Stimulated activated CD8-positive, alpha-beta memory T cell treated with anti-CD3 and anti-CD28 coated beads, Interleukin-7, amount 100 ng/mL, for 1 hour (primary cell): ENCODE results near the gene LSM7.

ENCODE experiments used
- DNase-seq, 2 donors: peaks; one replicate each; pipeline ENCODE4 v3.0.0-alpha.2; 2020; ENCODE audit warnings: low read depth in 2 of 2

Gene LSM7

DNA sequence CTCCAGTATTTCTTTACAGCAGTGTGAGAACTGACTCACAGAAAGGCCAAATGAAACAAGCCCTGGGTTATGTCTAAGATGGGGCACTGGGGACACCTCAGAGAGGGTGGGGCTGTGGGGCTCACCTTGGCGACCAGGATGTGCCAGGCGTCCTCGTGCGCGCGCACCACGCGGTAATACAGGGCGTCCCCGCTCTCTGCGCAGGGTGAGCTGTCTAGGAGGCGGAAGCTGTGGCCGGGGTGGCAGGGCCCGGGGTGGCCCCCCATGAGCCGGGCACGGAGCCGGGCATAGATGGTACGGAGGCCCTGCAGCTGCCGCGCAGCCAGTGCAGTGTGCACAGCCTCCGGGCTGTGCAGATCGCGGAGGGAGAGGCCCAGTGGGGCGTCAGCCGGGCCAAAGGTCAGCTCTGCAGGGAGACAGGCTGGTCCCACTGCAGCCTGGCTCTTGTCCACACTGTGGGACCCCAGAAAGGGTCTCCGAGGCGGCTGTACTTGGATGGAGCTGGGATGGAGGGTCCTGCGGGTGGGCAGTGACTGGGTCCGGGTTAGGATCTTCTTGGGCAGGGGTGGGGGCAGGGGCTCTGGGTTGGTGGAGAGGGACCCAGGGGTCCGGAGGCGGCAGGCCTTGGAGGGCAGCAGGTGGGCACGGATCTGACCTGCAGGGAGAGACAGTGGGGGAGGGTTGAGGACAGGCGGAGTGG lies 49.8 kb downstream of the LSM7 start:
- DNase-seq, result no peak

DNA sequence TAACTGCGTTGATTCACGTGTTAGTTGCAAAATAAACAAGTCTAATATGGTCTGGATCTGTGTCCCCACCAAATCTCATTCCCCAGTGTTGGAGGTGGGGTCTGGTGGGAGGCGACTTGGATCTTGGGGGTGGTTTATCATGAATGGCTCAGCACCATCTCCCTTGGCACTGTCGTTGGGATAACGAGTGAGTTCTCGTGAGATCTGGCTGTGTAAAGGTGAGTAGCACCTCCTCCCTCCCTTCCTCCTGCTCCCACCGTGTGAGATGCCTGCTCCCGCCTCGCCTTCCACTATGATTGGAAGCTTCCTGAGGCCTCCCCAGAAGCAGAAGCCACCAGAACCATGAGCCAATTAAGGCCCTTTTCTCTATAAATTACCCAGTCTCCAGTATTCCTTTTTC lies 51.2 kb downstream of the LSM7 start:
- DNase-seq, result no peak

DNA sequence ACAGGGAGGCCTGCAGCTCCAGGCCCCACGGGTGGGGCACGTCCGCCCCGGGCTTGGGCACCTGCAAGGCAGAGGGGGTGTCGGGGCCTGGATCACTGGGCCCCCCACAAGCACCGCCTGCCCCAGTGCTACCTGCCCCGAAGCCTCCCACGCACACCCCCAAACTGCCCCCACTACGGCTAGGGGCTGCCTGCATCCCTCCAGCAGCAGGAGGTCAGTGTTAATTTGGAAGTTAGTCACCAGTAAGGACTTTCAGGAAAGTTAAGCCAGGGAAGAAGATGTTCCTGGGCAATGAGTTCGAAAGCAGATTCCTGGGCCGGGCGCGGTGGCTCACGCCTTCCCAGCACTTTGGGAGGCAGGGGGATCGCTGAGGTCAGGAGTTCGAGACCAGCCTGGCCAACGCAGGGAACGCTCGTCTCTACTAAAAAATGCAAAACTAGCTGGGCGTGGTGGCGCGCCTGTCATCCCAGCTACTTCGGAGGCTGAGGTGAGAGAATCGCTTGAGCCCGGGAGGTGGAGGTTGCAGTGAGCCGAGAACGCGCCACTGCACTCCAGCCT lies 51.9 kb downstream of the LSM7 start:
- no peak for DNase-seq

DNA sequence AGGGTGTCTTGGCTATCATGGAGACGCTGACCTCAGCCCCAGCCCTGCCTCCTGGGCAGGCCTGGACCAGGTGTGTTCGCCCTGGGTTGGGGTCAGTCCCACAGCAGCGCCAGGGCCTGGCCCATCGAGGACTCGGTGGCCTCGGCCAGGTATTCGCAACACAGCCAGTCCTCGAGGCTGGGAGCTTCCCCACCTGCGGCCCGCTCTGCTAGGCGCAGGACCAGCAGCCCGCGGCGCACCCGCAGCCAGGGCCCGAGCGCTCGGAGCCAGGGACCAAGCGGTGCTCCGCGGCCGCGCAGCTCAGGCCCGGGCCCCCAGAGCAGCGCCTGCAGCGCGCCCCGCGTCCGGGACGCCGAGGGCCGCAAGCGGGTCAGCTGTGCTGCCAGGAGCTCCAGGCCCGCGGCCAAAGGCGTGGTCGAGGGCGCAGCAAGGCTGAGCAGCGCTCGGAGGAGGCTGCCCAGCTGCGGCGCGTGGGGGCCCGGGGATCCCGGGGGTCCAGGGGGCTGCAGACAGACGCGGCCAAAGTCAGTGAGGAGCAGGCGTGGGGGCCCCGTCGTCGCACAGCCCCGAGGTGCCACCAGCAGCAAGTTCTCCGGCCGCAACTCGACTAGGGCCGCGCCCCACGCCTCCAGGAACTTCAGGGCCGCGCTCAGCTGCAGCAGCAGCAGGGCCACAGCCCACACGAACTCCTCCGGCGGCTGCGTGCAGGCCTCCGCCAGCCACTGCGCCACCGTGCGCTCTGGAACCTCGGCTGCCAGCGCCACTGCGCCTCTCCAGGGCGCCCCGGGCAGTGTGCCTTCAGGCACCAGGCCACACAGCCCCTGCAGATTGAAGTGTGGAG lies 52.6 kb downstream of the LSM7 start:
- DNase-seq, result no peak

DNA sequence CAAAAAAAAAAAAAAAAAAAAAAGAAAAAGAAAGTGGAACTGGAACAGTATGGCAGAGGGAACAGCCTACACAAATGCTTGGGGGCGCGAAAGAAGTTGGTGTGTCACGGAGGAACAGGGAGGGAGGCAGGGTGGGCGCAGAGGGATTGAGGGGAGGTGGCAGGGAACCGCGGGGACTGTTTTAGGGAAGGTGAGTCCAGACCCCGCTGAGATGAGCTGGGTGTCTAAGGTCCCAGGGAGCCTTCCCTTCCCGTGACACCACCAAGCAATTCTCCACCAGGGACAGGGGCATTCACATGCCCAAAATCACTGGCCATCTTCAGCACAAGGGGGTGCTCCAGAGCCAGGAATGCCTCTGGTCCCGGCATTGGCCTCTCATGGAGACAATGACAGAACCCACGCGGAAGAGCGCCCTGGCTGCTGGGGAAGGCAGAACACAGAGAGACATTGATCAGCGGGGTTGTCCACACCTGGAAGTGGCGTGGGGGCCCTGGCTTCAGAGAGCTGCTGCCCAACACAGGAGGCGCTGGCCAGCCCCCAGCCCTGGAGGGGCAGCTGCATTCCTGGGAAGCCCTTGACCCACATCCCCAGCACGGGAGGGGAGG lies 53.4 kb downstream of the LSM7 start:
- DNase-seq, result no peak

DNA sequence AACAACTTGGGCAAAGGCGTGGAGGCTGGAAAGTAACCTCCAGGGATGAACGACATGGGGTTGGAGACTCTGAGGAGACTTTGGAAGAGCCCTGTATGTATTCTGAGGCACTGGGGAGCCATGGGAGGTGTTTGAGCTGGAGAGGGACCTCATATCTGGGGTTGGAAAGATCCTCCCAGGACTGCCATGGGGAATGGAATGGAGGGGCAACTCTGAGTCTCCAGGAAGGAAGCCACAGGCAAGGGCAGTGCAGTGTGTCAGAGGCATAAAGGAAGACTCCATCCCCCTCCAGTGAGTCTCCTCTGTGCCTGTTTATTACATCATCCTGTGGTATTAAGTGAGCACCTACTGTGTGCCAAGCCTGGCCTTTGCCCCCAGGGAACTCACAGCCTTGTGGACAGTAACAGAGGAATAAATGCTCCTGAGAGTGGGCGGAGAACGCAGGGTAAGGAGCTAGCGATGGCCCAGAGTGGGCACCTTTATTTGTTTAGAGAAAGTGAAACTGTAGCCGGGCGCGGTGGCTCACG lies 54.1 kb downstream of the LSM7 start:
- no peak for DNase-seq

DNA sequence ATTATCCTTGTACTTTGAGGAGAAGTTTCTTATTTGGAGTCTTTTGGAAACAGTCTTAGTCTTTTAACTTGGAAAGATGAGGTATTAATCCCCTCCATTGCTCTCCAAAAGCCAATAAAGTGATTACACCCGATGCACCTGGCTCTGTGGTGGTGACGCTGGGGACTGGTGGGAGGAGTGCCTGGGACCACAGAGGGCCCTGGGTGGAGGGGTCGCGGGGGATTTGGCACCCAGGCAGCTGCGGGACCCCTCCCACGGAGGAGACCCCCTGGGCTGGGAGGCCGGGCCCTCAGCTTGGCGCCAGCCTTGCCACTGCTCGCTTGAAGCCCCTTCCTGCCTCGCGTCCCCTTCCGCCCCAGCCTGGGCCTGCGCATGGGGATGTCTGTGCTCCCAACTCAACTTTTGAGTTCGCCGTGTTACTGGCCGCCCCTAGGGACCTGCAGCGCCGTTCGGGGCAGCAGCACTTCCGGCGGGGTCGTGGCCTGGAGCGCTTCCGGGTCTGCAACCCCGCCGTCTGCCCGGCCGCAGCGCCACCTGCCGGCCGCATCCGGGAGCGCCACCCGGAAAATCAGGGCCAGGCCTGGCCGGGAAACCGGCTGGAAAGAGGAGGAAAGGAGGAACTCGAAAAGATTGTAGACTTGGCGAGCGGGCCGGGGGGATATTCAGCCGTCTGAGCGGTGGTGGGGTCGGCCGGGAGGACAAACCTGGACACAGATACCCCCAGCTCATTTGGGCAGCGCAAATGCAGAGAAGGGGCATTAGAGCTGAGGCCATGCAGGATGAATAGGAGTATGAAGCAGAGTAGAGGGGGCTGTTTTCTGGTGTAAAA lies 54.8 kb downstream of the LSM7 start:
- DNase-seq, result peak; percentile 49 to 51
